GM06990 (cell line): Measurements from ENCODE around the gene AP1S1.

Source experiments
- DNase-seq: peaks from one replicate; pipeline ENCODE4 v3.0.0-alpha.2; 2011; ENCODE audit not compliant: insufficient read length; ENCODE audit errors: extremely low read depth
- H3K27me3 ChIP-seq: replicated peaks from 2 replicates; pipeline ENCODE4 v1.6.0; 2011; ENCODE audit warnings: low read length; ENCODE audit not compliant: control insufficient read depth, insufficient read depth
- H3K36me3 ChIP-seq: 2 replicates; pipeline ENCODE4 v1.5.1; 2011; ENCODE audit warnings: low read length; ENCODE audit not compliant: control insufficient read depth, insufficient read depth
- H3K4me3 ChIP-seq: replicated peaks from 2 replicates; pipeline ENCODE4 v1.5.1; 2011; ENCODE audit warnings: low read depth, mild to moderate bottlenecking, control low read depth, low read length
- CTCF ChIP-seq: IDR thresholded peaks from 2 replicates; pipeline ENCODE4 v1.5.1; 2011; ENCODE audit warnings: low read length, control low read depth, mild to moderate bottlenecking, inconsistent platforms; ENCODE audit not compliant: insufficient read depth, poor library complexity, severe bottlenecking

The AP1S1 gene

DNA sequence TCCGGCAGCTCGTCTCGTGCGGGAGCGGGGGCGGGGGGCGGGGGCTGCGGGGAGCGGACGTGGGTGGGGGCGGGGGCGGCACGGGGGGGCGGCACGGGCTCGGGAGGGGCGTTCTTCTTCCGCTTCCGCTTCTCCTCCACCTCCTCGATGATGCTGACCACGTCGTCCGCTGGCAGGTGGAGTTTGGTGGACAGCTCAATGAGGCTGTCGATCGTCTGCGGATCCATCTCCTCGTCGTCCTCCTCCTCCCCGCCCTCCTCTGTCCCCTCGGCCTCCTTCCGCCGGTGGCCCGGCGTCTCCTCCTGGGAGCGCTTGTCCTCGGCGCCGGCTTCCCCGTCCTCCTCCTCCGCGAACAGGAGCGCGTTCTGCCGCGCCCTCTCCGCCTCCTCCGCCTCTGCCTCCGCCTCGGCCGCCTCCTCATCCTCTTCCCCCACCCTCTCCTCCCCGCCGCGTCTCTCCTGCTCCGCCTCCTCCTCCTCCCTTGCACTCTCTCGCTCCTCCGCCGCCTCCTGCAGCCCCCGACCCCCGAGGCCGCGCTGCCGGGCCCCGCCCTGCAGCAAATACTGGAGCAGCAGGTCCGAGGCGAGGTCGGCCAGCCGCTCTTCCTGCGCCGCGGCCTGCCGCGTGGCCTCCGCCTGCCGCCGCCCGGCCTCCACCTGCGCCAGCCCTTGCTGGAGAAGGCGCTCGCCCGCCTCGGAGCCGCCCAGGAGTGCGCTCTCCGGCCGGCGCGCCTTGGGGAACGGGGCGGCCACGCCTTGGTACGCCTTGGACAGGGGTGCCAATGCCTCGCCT is 9.2 kb downstream of the AP1S1 start:
- Histone ChIP-seq H3K4me3 (peak overlapping the region; percentile 58), H3K27me3 (no peaks in the 10 kb centered on the region; the same call in none of the 2 replicates), H3K36me3 (peaks cover 3% of the 10 kb centered on the region)
- peak; percentile 61 for DNase-seq
- TF ChIP-seq CTCF: no peak

GRCh38 chr7:101164071-101164840 is 10.0 kb downstream of the AP1S1 start:
- H3K27me3 ChIP-seq: no peaks in the 10 kb centered on the region; the same call in none of the 2 replicates
- TF ChIP-seq CTCF: no peak
- peaks cover 1% of the 10 kb centered on the region for H3K36me3 ChIP-seq
- peak; percentile 37 for DNase-seq
- peak overlapping the region; percentile 58; the same call in 1 of the 2 replicates for H3K4me3 ChIP-seq

- no peak for TF ChIP-seq CTCF
- Histone ChIP-seq H3K27me3 (no peaks in the 10 kb centered on the region; the same call in none of the 2 replicates), H3K36me3 (no peaks in the 10 kb centered on the region), H3K4me3 (peak within 1 kb of the TSS; percentile 45)
- peak; percentile 93 for DNase-seq
These were observed 11.0 kb downstream of the AP1S1 start, which contains the start of gene VGF for GRCh38 chr7:101165075-101165957. TSS of gene VGF (minus strand) at chr7:101165569. CDS start at chr7:101164843, 726 bp downstream.

- Histone ChIP-seq H3K36me3 (no peaks in the 10 kb centered on the region), H3K27me3 (no peaks in the 10 kb centered on the region; the same call in none of the 2 replicates), H3K4me3 (peak overlapping the region; percentile 45)
- no peak for DNase-seq
- no peak for TF ChIP-seq CTCF
These were observed 11.8 kb downstream of the AP1S1 start for GRCh38 chr7:101165958-101166647.

- no peak overlapping the region for H3K4me3 ChIP-seq
- peaks cover 1% of the 10 kb centered on the region for H3K27me3 ChIP-seq
- no peak for DNase-seq
- H3K36me3 ChIP-seq: no peaks in the 10 kb centered on the region
- TF ChIP-seq CTCF: no peak
These were observed 12.3 kb downstream of the AP1S1 start for GRCh38 chr7:101166648-101166908.
